Stimulated activated CD4-positive, alpha-beta T cell treated with anti-CD3 and anti-CD28 coated beads, Interleukin-4, amount 100 ng/mL, for 4 hours (primary cell): ENCODE measurements around the gene HMGXB3.
A peak's percentile ranks its signal among the peaks of the same experiment; 100 is the strongest.

Source experiments
- DNase-seq, 2 experiments: peaks; one replicate each; pipeline ENCODE4 v3.0.0-alpha.2; 2020

HMGXB3 gene

GRCh38 chr5:149990518-149991376, 9.8 kb upstream of the HMGXB3 start:
- DNase-seq = peak; percentile 56 to 66

DNA sequence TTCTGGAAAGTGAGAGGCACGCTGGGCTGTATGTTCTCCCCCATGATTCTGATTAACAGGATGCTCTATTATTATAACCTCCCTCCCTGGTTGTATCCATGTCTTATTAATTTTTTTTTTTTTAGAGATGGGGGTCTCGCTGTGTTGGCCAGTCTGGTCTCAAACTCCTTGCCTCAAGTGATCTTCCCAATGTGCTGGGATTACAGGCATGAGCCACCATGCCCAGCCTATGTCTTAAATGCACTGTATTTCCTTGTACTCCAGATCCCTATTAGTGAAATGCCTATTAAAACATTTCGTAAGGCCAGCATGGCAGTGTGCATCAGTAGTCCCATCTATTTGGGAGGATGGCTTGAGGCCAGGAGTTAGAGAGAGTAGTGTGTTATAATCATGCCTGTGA, 7.1 kb upstream of the HMGXB3 start:
- no peak for DNase-seq

DNA sequence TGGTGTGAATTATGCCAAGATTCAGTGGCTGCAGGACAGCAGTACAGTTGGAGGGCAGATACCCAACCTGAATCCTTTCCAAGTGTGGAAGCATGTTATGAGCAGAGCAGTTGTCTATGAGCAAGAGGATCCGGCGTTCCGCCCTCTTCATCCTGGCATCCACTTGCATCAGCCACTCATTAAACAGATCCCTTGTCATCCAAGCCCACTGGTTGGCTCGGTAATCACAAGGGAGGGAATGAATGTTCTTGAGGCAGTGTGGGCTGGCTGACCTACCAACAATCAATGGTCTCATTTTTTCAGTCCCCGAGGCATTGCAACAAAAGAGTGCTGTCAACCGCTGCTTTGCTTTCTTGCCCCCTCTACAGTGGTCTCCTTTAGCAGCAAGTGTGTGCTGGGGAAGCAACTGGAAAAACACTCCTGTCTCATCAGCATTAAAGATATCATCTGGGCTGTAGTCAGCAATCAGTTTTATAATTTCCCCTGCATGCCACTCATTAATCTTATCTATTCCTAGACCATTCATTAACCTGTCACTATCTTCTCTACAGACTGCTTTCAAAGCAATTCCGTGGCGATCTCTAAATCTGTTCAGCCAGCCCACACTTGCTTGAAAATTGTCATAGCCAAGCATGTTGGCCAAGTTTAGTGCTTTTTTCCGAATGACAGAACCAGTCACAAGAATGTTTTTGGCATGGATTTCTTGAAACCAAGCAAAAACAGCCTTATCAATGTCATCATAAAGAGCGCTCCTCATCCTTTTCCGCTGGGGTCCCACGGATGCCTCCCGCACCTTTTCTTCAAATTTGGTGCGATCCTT, 4.9 kb upstream of the HMGXB3 start:
- no peak for DNase-seq

- DNase-seq = no peak
Measured at GRCh38 chr5:149996205-149996890, 4.2 kb upstream of the HMGXB3 start.

DNA sequence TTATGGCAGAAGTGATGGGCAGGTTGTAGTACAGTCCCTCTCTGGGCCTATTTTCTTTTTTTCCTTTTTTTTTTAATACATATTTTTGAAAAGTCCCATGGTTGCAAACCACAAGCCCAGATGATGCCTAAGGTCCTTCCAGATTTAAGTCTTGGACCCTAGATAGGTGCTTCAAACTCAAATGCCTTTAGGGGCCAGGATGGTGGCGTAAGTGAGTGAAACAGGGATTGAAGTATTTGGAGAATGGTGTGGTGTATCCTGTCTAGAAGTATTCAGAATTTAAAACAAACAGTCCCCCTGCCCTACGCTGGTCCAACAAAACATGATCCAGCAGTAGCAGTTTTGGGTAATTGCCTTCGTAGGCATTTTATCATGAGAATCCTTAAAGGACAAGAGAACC, 2.3 kb upstream of the HMGXB3 start:
- no peak for DNase-seq

- DNase-seq = no peak
Measured at GRCh38 chr5:149999359-149999758, 1.2 kb upstream of the HMGXB3 start.

- no peak for DNase-seq
Measured at GRCh38 chr5:149999866-150000255, 678 bp upstream of the HMGXB3 start.

- DNase-seq = peak; percentile 37 to 39
Measured at GRCh38 chr5:150000990-150001659, 586 bp downstream of the HMGXB3 start.

DNA sequence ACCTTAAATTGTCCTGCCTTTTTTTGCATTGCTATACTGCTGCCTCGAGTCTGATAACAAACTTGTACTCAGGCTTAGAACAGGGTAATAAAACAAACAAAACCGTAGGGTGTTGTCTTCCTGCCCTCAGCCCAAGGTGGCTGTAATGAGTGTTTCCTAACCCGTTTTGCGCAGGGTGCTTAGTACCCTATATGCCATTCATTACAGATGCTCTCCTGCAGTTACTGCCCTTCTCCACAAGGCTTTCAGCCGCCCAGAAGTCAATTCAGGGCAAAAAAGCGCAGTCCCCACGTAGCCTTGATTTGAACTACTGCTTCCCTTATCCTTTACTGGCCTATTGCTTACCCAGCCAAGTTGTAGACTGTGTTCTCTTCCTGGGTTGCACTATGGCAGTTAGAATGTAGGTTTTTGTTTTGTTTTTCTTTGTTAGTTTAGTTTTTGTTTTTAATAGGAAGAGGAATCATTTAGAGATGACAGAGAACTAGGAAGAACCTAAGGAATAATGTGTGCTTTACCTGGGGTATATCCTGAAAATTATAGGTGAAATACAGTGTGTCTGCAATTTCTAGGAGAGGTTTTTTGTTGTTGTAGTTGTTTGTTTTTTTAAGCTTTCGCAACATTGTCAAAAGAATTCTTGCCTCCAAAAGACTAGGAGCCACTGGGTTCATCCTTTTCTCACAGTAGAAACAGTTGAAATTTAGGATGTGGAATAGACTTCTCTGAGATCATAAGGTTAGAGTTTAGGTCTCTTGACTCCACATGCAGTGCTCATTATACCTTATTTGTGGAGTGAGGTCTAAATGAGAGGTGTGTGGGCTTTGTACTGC, 1.3 kb downstream of the HMGXB3 start:
- DNase-seq = peak; percentile 33 to 58

- DNase-seq = no peak
Measured at GRCh38 chr5:150006318-150006717, 5.8 kb downstream of the HMGXB3 start.

- DNase-seq = no peak
Measured at GRCh38 chr5:150007050-150007449, 6.5 kb downstream of the HMGXB3 start.

GRCh38 chr5:150009671-150010387, 9.3 kb downstream of the HMGXB3 start:
- no peak for DNase-seq

DNA sequence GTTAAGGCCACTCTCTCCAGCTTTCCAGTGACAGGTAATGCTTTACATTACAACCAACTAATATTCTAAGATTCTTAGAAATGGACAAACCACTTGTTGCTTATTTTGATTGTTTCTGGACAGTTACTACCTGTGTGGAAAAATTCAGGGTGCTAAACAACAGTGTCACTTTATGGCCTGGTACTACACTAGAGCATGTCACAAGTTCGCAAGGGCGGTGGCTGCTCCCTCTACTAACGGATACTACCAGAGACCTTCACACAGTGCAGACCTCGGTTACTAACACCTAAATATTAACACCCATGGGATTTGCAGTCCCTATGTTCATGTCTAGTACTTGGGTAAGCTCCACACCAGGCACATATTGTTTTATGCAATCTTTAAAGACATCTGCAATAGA, 13.4 kb downstream of the HMGXB3 start:
- no peak for DNase-seq

DNA sequence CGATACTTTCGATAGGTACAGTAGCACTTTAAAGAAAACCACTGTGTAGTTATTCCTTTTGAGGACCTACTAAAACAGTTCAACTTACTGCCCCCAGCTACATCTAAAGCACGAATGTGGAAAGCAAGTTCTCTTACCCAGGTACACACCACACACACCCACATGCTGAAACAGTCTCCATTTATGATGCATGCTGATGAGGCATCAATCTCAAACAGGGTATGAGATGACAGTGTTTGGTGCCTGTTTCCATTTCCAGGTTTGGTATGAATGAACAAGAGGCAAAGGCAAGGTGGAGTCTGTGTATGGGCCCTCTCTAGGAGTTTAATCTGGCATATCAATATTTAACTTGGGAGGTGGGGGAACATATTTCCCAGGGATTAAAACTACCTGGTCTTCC, 13.9 kb downstream of the HMGXB3 start:
- no peak for DNase-seq

GRCh38 chr5:150015415-150015814, 14.9 kb downstream of the HMGXB3 start:
- no peak for DNase-seq

DNA sequence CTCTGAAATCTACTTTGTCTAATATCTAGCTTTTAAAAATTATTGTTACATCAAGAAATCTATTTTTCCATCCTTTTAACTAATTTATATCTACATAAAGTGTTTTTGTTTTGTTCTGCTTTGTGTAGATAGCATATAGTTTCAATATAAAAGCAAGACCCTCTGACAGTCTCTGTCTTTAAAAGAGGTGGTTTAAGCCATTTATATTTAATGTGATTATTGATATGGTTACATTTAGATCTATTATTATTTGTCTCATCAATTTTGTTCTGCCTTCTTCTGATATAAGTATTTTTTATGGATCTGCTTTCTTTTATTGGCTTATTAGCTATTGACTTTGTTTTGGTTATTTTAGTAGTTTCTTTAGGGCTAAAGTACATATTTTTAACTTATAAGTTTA, 16.0 kb downstream of the HMGXB3 start:
- no peak for DNase-seq

DNA sequence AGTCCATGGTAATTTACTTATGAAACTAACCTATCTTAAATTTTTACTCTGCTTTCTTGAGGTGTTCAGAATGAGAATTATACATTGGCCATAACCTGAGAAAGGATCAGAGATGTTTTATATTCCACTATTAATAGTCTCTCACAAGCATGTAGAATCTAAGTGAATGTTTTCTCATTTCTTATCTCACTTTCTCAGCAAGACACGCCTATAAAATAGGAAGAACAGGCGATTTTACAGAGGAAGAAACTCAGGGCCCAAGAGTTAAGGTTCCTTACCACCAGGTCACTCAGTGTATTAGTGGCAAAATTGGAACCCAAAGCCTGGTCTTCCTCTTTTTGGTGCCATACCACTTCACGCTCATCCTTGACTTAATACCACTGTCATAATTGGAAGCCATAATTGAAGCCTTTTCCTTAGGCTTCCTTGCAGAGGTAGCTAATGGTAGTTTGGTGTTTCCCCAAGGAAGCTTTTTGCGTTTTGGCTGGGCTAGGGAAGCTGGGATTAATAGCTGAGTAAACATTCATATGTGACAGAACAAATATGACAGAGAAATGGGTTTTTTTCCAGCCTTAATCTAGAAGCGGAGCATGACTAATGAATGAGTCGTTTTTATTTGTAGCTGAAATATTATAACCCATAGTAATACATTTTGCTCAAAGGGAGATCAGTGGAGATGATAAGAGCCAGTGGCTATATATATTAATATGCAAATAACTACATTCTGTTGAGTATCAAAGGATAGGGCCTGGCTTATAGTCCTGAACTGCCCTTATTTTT, 16.9 kb downstream of the HMGXB3 start:
- no peak for DNase-seq

DNA sequence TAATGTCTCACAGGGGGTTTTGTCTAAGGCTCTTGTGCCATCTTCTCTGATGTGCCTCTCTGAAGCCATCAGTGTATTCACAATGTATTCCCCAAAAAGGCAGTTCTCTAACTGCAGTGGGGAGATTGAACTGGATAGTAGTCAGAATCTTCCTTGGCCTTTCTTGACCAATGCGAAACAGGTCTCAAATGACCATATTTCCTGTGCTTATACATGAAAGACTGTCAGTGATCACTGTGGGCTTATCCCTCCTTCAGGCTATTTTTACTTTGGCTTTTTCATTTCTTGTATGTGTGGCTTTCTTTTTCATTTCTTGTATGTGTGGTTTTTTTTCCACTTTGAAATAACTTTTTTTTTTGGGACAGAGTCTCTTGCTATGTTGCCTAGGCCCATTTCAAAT, 19.7 kb downstream of the HMGXB3 start:
- no peak for DNase-seq

- DNase-seq = no peak
Measured at GRCh38 chr5:150021491-150022157, 21.1 kb downstream of the HMGXB3 start.

DNA sequence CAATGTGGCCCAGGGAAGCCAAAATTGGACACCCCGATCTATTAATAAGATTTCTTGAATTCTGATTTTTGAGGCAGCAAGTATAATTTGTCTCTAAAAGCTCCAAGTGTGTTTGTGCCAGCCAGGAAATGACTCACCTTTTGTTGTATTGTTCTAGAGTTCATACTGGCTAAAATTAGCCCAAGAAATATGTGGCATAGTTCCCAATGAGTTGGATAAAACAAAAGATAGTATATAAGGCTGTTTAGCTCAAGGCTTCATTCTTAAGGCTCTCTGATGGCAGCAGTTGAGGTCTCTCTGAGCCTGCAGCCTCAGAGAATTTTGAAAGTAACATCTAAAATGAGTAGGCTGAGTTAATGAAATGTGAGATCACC, 21.6 kb downstream of the HMGXB3 start:
- no peak for DNase-seq
